Vagina (tissue), 2 donors: Measurements from ENCODE around the gene RXYLT1. TPM values are rescaled to one million over a fixed set of nuclear protein-coding genes. Genes with fewer than 3 reads are reported as not detected.

Experiments used
- DNase-seq, 2 donors: peaks; one replicate each; pipeline ENCODE4 v3.0.0-alpha.2; 2017; ENCODE audit errors: extremely low spot score in 2 of 2
- H3K27ac ChIP-seq: fragments of 200-600 bp; sonication (generic); one replicate; pipeline ENCODE4 v1.5.1; 2019
- H3K27me3 ChIP-seq: fragments of 200-600 bp; sonication (generic); one replicate; pipeline ENCODE4 v1.5.1; 2019
- H3K36me3 ChIP-seq, 2 donors: fragments of 200-600 bp; sonication (generic); one replicate each; pipeline ENCODE4 v1.5.1; 2017 to 2019
- H3K4me1 ChIP-seq: fragments of 200-600 bp; sonication (generic); one replicate; pipeline ENCODE4 v1.5.1; 2019
- H3K4me3 ChIP-seq, 2 donors: fragments of 200-600 bp; sonication (generic); 1 replicate in 1 of 2; 2 replicates in 1 of 2; pipeline ENCODE4 v1.5.1; 2016 to 2019
- H3K9me3 ChIP-seq: fragments of 200-600 bp; sonication (generic); one replicate; pipeline ENCODE4 v1.5.1; 2019
- CTCF ChIP-seq, 3 experiments: fragments of 450-650 bp in 2 of 3; fragments of 200-600 bp in 1 of 3; sonication (generic) in 1 of 3; IDR thresholded peaks; one replicate each; pipeline ENCODE4 v1.5.1; 2017 to 2019; ENCODE audit warnings: antibody characterized with exemption in 3 of 3, mild to moderate bottlenecking in 2 of 3, moderate library complexity in 2 of 3
- POLR2A ChIP-seq, 2 donors: fragments of 450-650 bp; IDR thresholded peaks; one replicate each; pipeline ENCODE4 v1.6.1; 2017; ENCODE audit warnings: antibody characterized with exemption in 2 of 2, mild to moderate bottlenecking in 2 of 2, moderate library complexity in 2 of 2
- POLR2AphosphoS5 ChIP-seq, 2 donors: sonication (generic); formaldehyde crosslinking; IDR thresholded peaks; one replicate each; pipeline ENCODE4 v1.9.0; 2017; ENCODE audit warnings: antibody characterized with exemption in 2 of 2, mild to moderate bottlenecking in 2 of 2, low read depth in 1 of 2; ENCODE audit not compliant: insufficient read depth in 1 of 2
- intact Hi-C: fragments of 100-400 bp; cut with DNase I; formaldehyde crosslinking; loops from one replicate; pipeline ENCODE4 v1.15.1; 2023
- total RNA-seq: library from RNA; depleted of rRNA; stranded (reverse); fragments of >200 nt; gene quantifications from one replicate; pipeline ENCODE4 v1.2.3, GENCODE V29; 2016

The RXYLT1 gene
- total RNA-seq, 1 donor from 2014 or later: 10.1 TPM

GRCh38 chr12:63747553-63747952 is 32.2 kb upstream of the RXYLT1 start:
- no peaks in the 10 kb centered on the region for H3K36me3 ChIP-seq

GRCh38 chr12:63752283-63752682 is 27.4 kb upstream of the RXYLT1 start:
- H3K27ac ChIP-seq: no peak overlapping the region
- H3K4me3 ChIP-seq: no peak overlapping the region
- H3K27me3 ChIP-seq: no peaks in the 10 kb centered on the region
- TF ChIP-seq POLR2A (IDR thresholded peaks at IDR 0.05) (no peak), POLR2AphosphoS5 (IDR thresholded peaks at IDR 0.05; ENCODE audit: insufficient read depth in 1 of 2, low read depth in 1 of 2) (no peak), CTCF (IDR thresholded peaks at IDR 0.05) (no peak)
- H3K9me3 ChIP-seq: no peaks in the 10 kb centered on the region
- no peaks in the 10 kb centered on the region for H3K36me3 ChIP-seq
- DNase-seq: no peak
- intact Hi-C loops: no loop called here
- H3K4me1 ChIP-seq: no peaks in the 10 kb centered on the region

More at GRCh38 chr12:63747553-63747952, 32.2 kb upstream of the RXYLT1 start:
- intact Hi-C loops: no loop called here
- Histone ChIP-seq H3K9me3 (no peaks in the 10 kb centered on the region), H3K27me3 (no peaks in the 10 kb centered on the region), H3K4me3 (no peak overlapping the region), H3K4me1 (no peaks in the 10 kb centered on the region), H3K27ac (no peak overlapping the region)
- TF ChIP-seq CTCF (IDR thresholded peaks at IDR 0.05): no peak
- TF ChIP-seq POLR2A (IDR thresholded peaks at IDR 0.05): no peak
- TF ChIP-seq POLR2AphosphoS5 (IDR thresholded peaks at IDR 0.05; ENCODE audit: insufficient read depth in 1 of 2, low read depth in 1 of 2): no peak
- DNase-seq: no peak

GRCh38 chr12:63752841-63753240 is 26.9 kb upstream of the RXYLT1 start:
- H3K4me3 ChIP-seq: no peak overlapping the region
- DNase-seq: no peak
- H3K36me3 ChIP-seq: no peaks in the 10 kb centered on the region
- no peak overlapping the region for H3K27ac ChIP-seq
- no peaks in the 10 kb centered on the region for H3K4me1 ChIP-seq
- intact Hi-C loops: no loop called here
- no peak for TF ChIP-seq CTCF (IDR thresholded peaks at IDR 0.05)
- TF ChIP-seq POLR2AphosphoS5 (IDR thresholded peaks at IDR 0.05; ENCODE audit: insufficient read depth in 1 of 2, low read depth in 1 of 2): no peak
- no peak for TF ChIP-seq POLR2A (IDR thresholded peaks at IDR 0.05)
- H3K27me3 ChIP-seq: no peaks in the 10 kb centered on the region
- no peaks in the 10 kb centered on the region for H3K9me3 ChIP-seq

DNA sequence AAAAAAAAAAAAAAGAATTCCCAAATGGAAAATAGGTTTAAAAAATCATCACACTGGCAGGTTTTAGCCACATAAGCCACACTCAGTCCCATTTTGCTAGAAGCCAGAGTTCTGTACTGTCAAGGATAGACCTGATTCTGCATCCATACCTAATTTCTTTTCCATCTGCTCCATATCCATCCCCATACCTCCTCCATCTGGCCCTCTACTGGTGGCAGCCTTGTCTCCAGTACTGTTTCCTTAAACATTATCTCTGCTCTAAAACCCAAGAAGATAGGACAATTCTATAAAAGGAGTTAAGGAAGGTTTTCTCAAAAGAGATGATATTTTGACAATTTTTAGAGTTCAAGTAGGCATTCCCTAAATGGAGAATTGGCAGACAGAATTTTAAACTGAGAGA is 26.0 kb upstream of the RXYLT1 start:
- no peaks in the 10 kb centered on the region for H3K9me3 ChIP-seq
- no peaks in the 10 kb centered on the region for H3K4me1 ChIP-seq
- H3K4me3 ChIP-seq: no peak overlapping the region
- no peak overlapping the region for H3K27ac ChIP-seq
- no peak for DNase-seq
- TF ChIP-seq POLR2A (IDR thresholded peaks at IDR 0.05) (no peak), CTCF (IDR thresholded peaks at IDR 0.05) (no peak), POLR2AphosphoS5 (IDR thresholded peaks at IDR 0.05; ENCODE audit: insufficient read depth in 1 of 2, low read depth in 1 of 2) (no peak)
- H3K27me3 ChIP-seq: no peaks in the 10 kb centered on the region
- H3K36me3 ChIP-seq: no peaks in the 10 kb centered on the region
- intact Hi-C loops: no loop called here

GRCh38 chr12:63764481-63764880 is 15.2 kb upstream of the RXYLT1 start:
- no peak for TF ChIP-seq CTCF (IDR thresholded peaks at IDR 0.05)
- TF ChIP-seq POLR2AphosphoS5 (IDR thresholded peaks at IDR 0.05; ENCODE audit: insufficient read depth in 1 of 2, low read depth in 1 of 2): no peak
- TF ChIP-seq POLR2A (IDR thresholded peaks at IDR 0.05): no peak
- H3K36me3 ChIP-seq: no peaks in the 10 kb centered on the region
- no peak for DNase-seq
- no peak overlapping the region for H3K27ac ChIP-seq
- H3K4me1 ChIP-seq: no peaks in the 10 kb centered on the region
- no peaks in the 10 kb centered on the region for H3K9me3 ChIP-seq
- intact Hi-C loops: no loop called here
- no peaks in the 10 kb centered on the region for H3K27me3 ChIP-seq
- H3K4me3 ChIP-seq: no peak overlapping the region
